Measurements from ENCODE around the gene IER2.

GRCh38 chr19:13152974-13153568 is 2.9 kb downstream of the IER2 start:
- TF ChIP-seq CTCF (IDR thresholded peaks at IDR 0.05; ENCODE audit: poor library complexity, severe bottlenecking), result peak; percentile 52
- TF ChIP-seq REST (IDR thresholded peaks at IDR 0.05; ENCODE audit: borderline replicate concordance), result peak; percentile 56
